HG03558 (cell line): ENCODE data around the gene JAK2.
"Not testable (repeated sequence)": the region's sequence is repeated elsewhere in the genome, so short reads cannot be mapped to it uniquely, and the experiment has no call there.

Experiments
- ATAC-seq: cut with Tn5 transposase; IDR thresholded peaks from one replicate; pipeline ENCODE4 v1.9.1; 2021; ENCODE audit warnings: moderate number of reproducible peaks; ENCODE audit not compliant: unreplicated experiment; ENCODE audit errors: extremely low read depth

The JAK2 gene

GRCh38 chr9:4979239-4979638 is 5.8 kb upstream of the JAK2 start:
- no peak for ATAC-seq

DNA sequence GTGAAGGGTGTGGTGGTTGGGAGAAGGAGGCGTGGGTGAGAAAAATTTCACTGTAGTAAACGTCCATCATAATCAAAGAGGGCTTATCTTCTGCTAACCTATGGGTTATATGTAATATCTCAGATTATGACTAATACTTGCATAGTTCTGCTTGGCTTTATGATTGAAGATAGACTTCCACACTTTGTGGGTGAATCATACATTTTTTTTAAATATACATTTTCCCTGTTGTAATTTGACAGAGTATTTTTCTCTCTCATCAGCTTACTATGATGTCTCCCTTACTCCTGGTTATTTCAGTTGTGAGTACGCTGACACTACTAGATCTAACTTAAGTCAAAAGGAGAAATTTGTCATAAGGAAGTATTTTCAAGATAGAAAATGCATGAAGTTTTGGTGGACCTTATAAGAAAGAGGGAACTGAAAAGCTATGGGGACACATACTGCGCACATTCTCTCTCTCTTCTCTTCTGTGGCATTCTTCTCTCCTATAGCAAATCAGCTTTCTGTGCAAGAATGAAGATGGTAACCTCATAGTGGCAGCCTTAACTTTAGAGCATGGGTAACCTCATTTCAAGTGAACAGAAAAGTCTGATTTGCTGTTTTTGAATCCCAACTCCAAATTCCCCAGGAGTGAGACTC is 4.9 kb upstream of the JAK2 start:
- no peak for ATAC-seq

DNA sequence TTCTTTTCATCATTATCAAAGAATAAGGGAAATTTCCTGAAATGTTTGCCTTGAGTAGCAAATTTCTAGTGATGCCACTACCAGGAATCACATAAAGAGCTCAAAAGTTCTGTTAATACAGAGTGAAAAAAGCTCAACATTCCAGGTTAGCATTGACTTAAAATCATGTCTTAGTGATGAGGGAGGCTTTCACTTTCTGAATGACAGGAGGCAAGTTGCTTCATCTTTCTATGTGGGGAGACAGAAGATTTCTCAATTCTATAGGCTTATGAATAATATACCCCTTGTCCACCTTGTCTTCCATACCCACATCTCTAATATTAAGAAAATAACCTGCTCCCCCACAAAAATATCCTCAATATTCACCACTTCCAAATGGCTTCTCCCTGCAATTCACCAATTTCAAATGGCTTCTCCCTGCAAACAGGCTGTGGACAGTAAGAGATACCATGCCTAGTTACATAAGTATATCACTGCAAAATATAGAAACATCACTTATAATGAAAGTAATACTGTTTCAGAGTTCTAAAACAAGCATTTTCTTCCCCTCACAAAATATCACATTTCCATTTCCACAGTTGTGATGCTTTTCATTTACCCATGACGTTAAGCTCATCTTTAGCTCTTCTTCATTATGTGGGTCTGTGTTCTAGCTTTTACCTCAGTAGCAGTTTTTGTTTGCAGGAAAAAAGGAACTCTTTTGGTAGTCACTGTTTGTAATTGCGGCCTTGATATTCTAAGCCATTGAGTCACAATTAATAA is 2.2 kb upstream of the JAK2 start:
- ATAC-seq = no peak

- no peak for ATAC-seq
Observed at GRCh38 chr9:4983601-4984165, 1.4 kb upstream of the JAK2 start.

DNA sequence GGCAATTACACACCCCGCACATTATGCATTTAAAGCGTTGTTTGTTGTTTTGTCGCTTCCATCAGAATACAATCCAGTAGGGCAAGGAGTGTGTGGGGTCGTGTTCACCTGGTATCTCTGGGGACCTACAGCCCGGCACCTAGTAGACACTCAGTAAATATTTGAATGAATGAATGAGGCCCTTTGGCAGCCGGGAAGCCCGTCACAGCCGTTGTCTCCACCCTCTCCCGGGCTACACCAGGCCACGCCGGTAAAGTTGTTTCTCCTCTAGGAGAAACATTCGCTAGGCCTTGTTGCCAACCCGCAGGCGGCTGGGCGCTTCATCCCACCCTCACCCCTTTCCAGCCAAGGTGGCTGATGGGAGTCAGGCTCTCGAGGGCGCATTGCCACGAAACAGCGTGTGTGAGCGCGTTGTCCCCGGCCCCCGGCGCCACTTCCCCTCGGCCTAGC is 876 bp upstream of the JAK2 start:
- peak; percentile 1 for ATAC-seq

DNA sequence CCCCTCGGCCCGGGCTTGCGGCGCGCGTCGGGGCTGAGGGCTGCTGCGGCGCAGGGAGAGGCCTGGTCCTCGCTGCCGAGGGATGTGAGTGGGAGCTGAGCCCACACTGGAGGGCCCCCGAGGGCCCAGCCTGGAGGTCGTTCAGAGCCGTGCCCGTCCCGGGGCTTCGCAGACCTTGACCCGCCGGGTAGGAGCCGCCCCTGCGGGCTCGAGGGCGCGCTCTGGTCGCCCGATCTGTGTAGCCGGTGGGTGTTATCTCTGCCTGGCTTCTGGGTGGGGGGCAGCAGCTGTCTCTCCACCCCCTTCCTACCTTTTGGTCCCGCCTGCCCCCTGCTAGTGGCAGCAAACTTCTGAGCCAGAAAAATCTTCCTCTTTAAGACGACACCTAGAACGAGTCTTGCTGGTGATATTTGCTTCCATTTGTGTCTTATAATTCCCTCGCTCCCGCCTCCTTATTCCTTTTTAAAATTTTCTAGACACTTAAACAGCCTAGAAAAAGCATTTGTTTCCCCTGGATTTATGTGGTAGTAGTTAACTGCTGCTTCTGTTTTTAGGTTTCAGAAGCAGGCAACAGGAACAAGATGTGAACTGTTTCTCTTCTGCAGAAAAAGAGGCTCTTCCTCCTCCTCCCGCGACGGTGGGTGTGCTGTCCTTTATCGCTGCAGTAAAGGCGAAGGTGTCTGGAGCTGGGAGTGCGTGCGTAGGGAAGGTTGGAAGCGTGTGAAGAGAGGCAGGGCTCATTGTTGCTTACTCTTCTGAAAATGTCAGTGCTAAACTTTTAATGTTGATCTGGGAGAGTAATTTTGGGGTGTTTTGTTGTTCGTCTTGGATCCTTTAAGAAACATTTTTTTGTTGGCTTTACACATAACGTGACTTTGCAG is 554 bp downstream of the JAK2 start:
- ATAC-seq = peak; percentile 4

DNA sequence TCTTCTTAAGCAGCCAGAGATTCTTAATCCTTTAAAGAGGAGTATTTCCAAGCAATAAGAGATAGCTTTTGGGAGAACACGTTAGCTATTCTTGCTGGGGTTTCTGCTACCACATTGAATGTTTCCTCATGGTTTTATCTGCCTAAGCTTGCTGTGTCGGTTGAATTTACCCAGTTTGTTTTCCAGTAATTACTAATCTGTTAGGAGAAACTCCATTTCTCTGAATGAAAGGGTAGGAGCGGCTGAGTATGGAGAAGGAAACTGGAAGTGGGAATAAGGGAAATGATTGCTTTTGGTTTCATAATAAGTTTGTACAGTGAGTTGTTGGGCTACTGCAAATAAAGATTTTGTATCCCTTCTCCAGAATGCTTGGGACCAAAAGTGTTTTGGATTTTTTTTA is 1.2 kb downstream of the JAK2 start:
- no peak for ATAC-seq

GRCh38 chr9:4986783-4987182 is 1.7 kb downstream of the JAK2 start:
- no peak for ATAC-seq

DNA sequence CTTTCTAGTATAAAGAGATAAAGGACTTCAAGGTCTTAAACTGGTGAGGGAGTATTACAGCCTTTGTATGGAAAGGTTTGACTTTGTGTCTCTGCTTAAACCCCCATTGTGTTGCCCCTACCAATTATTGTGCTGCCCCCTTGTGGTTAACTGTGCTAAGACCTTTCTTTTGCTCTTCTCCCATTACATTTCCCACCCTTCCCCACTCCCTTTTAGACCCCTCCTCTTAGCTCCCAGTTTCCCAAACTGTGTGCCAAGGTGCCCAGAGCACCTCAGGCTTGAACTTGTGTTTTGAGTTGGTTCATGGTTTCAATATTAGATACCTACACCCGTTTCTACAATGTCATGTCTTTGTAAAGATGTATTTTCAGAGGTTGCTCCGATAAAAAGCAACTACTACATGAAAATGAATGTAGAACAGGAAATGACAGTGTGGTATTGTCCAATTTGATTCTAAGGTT is 2.9 kb downstream of the JAK2 start:
- ATAC-seq = no peak

DNA sequence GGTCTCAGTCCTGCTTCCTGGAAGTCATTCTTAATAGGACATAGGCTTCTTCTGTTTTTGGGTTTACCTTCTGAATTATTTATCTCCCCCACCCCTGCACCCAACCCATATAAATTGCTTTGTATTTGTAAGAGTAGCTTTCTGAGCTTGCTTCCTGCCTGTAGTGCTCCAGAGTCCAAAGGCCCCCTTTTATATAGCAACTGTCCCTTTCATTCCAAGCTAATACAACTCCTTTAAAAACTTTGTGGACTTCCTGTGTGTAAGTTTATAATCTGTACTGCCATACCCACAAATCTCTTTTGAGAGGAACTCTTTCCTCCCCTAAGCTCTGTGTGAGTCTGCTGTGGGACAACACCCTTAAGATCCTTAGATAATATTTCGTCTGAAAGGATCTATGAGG is 7.8 kb downstream of the JAK2 start:
- ATAC-seq = no peak

DNA sequence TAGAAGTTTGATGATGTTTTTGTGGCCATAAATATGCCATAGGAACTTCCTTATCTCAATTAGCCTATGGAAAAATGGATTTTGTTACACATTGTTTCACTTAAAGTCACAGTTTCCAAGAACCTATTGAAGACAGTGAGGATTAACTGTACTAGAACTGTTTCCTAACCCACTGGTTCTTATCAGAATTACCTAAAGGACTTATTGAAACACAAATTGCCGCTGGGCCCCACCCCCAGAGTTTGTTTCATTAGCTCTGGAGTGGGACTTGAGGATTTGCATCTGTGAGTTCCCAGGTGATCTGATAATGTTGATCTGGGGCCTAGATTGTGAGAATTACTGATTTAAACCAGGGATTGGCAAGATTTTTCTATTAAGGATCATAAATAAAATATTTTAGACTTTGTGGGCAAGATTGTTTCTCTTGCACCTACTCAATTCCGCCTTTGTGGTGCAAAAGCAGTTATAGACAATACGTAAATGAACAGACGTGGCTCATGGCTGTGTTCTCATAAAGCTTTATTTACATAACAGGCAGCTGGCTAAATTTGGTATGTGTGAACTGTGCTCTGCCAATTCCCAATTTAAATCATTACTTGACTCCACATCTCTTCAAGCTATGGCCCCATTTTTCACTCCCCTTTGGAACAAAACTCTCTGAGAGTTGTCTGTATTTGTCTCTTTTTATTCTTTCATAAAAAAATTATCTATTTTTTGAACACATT is 9.3 kb downstream of the JAK2 start:
- no peak for ATAC-seq

DNA sequence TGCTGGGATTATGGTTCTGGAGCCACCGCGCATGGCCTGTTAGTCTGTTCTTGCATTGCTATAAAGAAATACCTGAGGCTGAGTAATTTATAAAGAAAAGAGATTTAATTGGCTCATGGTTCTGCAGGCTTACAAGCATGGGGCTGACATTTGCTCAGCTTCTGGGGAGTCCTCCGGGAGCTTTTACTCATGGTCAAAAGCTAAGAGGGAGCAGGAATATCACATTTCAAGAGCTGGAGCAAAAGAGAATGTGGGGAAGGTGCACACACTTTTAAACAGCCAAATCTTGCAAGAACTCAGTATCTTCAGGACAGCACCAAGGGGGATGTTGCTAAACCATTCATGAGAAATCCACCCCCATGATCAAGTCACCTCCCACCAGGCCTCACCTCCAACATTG is 12.1 kb downstream of the JAK2 start:
- ATAC-seq = no peak

DNA sequence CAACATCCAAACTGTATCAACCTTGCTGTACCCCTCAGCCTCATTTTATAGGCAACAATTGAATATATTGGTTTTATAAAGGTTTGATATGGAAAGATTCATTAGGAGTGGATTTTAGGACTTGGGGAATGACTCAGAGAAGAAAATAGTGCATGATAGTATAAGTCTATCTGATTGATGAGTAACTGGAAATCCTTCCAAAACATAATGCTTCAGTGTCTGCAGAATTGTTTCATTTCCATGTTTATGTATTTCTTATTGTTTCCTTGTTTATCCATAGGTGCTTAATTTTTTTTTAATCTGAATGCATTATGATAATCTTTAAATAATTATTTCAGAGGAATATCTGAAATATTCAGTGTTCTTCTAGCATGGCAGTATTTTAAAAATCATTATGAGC is 12.6 kb downstream of the JAK2 start:
- ATAC-seq = no peak

DNA sequence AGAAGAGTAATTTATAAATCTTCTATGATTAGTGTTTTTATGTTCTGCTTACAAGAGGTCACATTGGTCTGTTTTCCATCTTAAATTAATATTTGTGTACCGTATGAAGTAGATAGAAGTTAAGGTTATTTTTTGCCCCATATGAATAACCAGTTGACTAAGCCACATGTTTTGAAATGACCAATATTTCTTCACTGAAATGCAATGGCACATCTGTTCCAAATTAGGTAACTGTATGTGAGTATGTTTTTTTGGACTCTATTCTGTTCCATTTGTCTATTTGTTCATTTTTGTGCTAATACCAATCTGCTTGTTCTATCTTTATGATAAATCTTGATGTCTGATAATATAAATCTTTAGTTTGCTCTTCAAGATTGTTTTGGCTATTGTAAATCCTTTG is 17.7 kb downstream of the JAK2 start:
- no peak for ATAC-seq

DNA sequence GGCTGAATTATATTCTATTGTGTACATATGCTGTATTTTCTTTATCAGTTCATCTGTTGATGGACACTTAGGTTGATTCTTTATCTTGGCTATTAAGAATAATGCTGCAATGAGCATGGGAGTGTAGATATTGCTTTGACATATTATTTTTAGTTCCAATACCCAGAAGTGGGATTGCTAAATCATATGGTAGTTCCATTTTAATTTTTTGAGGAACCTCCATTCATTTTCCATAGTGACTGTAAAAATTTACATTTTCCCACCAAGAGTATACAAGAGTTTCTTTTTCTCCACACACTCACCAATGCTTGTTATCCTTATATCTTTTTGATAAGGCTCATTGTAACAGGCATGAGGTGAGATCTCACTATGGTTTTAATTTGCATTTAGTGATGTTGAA is 19.4 kb downstream of the JAK2 start:
- ATAC-seq = no peak

GRCh38 chr9:5008202-5008601 is 23.1 kb downstream of the JAK2 start:
- no peak for ATAC-seq

- no peak for ATAC-seq
Observed at GRCh38 chr9:5013374-5013773, 28.3 kb downstream of the JAK2 start.

DNA sequence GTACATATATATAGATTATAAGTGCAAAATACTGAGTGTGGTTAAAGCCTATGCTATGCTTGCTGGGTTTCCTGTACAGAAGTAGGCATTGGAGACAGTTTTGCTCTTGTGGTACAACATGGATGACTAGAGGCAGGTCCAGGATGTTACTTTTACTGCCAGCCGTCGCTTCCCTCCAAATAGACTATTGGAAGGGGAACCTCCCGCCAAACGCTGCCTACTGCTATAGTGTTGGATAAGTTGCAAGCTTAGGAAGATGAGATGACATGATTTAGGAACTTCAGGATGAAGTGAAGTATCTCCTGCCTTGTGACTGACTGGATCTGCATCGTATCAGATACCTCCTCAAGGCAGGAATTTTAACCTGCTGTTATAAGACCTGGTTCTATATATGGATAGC is 30.9 kb downstream of the JAK2 start:
- no peak for ATAC-seq

- ATAC-seq = no peak
Observed at GRCh38 chr9:5025416-5025815, 40.3 kb downstream of the JAK2 start.

GRCh38 chr9:5031941-5032340 is 46.9 kb downstream of the JAK2 start:
- ATAC-seq = not testable (repeated sequence)
